Measurements from ENCODE around the gene SKAP1.

Gene SKAP1

DNA sequence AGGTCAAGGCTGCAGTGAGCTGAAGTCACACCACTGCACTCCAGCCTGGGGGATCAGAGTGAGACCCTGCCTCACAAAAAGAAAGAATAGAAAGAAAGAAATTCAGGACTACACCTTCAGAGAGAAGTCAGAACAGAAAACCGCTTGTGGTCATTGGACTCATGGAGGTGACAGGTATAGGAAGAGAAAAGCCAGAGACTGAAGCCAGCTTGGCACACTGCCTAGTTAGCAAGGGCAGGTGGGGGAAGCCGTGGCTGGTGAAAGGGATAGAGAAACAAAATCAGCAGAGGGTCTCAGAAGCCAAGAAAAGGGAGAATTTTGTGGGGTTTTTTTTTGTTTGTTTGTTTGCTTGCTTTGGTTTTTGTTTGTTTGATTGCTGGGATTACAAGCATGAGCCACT lies 32.9 kb upstream of the SKAP1 start:
- ChIA-PET POLR2A (ENCODE audit: low non-redundant PET) (no interaction called here), CTCF (no interaction called here)
- TF ChIP-seq, protein P1, sequence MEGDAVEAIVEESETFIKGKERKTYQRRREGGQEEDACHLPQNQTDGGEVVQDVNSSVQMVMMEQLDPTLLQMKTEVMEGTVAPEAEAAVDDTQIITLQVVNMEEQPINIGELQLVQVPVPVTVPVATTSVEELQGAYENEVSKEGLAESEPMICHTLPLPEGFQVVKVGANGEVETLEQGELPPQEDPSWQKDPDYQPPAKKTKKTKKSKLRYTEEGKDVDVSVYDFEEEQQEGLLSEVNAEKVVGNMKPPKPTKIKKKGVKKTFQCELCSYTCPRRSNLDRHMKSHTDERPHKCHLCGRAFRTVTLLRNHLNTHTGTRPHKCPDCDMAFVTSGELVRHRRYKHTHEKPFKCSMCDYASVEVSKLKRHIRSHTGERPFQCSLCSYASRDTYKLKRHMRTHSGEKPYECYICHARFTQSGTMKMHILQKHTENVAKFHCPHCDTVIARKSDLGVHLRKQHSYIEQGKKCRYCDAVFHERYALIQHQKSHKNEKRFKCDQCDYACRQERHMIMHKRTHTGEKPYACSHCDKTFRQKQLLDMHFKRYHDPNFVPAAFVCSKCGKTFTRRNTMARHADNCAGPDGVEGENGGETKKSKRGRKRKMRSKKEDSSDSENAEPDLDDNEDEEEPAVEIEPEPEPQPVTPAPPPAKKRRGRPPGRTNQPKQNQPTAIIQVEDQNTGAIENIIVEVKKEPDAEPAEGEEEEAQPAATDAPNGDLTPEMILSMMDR (conservative IDR thresholded peaks at IDR 0.05; ENCODE audit: low read depth) = no peak
- DNase-seq (ENCODE audit: low spot score) = no peak
- no peak overlapping the region for H3K27ac ChIP-seq

DNA sequence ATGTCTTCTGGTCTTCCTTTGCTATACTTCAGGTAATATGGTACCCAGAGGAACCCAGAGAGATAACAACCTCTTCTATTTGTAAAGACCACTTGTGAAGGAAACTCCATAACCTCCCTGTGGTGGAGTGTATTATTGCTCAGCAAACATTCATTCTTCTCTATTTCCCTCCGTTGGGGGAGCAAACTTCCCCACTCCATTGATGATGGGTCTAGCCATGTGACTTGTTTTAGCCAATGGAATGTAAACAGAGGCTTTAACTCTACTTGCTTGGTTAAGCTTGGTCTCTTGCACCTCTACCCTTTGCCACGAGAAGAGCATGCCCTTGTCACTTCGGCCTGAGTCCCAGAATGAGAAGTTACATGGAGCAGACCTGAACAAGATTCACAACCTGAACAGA lies 30.0 kb upstream of the SKAP1 start:
- TF ChIP-seq, protein P1 (conservative IDR thresholded peaks at IDR 0.05; ENCODE audit: low read depth) = no peak
- ChIA-PET POLR2A (ENCODE audit: low non-redundant PET) (no interaction called here), CTCF (no interaction called here)
- DNase-seq (ENCODE audit: low spot score) = no peak
- H3K27ac ChIP-seq = no peak overlapping the region

DNA sequence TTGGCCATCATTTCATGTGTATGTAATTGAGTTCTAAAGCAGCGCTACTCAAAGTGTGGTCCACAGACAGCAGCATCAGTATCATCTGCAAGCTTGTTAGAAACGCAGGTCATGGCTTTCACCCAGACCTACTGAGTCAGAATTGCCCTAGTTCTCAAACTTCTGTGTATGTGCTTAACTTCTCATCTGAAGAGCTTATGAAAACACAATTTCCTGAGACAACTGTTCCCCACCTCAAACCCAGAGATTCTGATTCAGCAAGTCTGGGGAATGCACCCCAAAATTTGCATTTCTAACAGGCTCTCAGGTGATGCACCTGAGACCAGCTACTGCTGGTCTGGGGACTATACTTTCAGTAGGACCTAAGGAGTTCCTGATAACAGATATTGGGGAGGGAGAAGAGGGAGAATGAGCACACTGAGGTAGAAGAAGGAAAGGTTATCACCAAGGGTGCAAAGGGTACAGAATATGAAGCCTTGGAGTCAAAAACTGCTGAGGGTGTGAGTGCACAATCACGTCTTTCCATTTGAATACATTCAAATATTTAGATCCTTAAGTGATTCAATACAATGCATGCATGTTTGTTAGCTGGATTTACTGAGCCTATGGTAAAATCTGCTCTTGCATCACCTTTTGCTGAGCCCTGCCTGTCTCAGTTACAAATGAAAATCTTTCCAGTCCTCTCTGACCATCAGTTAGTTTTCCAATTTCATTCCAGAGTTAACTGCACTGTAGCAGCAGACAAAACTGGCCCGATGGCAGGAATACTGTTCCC lies 29.2 kb upstream of the SKAP1 start:
- no peak for DNase-seq (ENCODE audit: low spot score)
- TF ChIP-seq, protein P1 (conservative IDR thresholded peaks at IDR 0.05; ENCODE audit: low read depth) = no peak
- ChIA-PET CTCF (no interaction called here), POLR2A (ENCODE audit: low non-redundant PET) (no interaction called here)
- no peak overlapping the region for H3K27ac ChIP-seq

DNA sequence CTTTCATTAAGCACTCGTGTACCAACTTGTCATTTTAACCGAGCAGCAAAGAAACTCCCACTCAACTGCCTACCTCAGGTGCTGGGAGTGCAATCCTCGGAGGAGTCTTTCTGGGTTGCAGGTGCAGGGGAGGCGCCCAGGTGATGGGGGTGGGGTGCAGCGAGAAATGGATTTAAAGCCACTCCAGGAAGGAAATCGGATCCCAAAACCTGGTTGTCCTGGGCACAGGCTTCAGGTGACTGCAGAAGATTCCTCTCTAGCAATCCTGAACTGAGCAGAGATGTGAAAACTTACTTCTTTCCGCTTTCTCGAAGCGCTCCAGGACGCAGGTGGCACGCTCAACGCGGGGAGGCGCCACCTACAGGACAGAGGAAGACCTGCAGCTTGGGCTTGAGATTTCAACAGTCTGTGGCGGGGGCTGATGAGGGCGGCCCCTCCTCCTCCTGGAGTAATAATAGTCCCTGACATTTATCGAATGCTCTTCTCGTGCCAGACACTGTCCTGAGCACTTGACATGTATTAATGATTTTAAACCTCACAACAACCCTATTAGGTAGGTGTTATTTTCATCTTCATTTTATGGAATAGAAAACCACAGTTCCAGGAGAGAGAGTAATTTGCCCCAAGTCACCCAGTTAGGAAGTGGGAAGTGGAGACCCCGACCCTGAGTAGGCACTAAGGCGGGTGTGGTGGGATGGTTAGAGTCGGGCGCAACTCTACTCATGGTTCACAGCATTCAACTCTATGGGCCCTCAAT lies 27.2 kb upstream of the SKAP1 start:
- H3K27ac ChIP-seq = no peak overlapping the region
- peak; percentile 64 for DNase-seq (ENCODE audit: low spot score)
- ChIA-PET CTCF (interaction anchor here (0.5 to 1.4 kb wide), 13 partner anchors 12 to 881 kb away, joined by 3 to 5 read pairs (median 3); no protein-coding TSS in a partner anchor), POLR2A (ENCODE audit: low non-redundant PET) (no interaction called here)
- TF ChIP-seq, protein P1 (conservative IDR thresholded peaks at IDR 0.05; ENCODE audit: low read depth) = peak; percentile 96

DNA sequence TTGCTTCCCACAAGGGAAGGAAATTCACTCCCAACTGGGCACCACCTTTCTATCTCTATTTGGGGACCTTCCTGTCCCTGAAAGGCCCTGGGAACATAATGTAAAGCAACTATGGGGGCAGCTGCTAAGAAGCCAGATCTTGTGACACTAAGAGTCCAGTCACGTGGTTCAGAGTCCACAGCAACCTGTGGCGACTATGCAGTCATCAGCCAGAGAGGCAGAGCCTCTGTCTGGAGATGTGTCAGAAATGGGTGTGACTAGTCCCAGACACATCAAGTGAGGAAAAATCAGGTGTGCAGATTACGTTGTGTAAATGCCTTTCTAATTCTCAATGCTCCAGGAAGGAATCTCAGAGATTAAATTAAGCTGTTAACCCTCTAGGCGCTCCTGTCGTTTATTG lies 26.6 kb upstream of the SKAP1 start:
- peak; percentile 4 for DNase-seq (ENCODE audit: low spot score)
- no peak overlapping the region for H3K27ac ChIP-seq
- ChIA-PET CTCF (interaction anchor here (0.6 to 1.4 kb wide), 8 partner anchors 20 to 881 kb away, joined by 3 to 5 read pairs (median 4); no protein-coding TSS in a partner anchor), POLR2A (ENCODE audit: low non-redundant PET) (no interaction called here)
- TF ChIP-seq, protein P1 (conservative IDR thresholded peaks at IDR 0.05; ENCODE audit: low read depth) = no peak

DNA sequence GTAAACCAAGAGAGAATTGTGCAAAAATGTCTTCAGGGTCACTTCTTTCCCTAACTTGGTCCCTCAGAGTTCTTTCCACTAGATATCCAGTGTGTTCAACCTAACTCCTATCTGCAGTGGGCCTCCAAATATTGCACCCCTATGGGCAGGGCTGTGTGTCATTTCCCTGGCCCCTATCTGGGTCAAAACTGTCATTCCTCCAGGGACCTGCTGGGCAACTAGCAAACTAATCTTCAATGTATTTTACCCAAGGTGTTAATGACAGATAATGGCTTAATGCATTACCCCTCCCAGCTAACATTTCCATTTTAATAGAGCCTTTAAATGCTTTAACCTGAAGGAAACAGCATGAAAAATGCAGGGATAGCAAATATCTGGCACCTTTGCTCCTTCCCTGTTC lies 25.8 kb upstream of the SKAP1 start:
- no peak for DNase-seq (ENCODE audit: low spot score)
- TF ChIP-seq, protein P1 (conservative IDR thresholded peaks at IDR 0.05; ENCODE audit: low read depth) = no peak
- POLR2A ChIA-PET (ENCODE audit: low non-redundant PET) = no interaction called here
- CTCF ChIA-PET = no interaction called here
- H3K27ac ChIP-seq = no peak overlapping the region

Measured in RWPE1 (cell line).